GM12892 (cell line): ENCODE results near the gene C1GALT1.

Experiments
- POLR2A ChIP-seq: IDR thresholded peaks from 2 replicates; pipeline ENCODE4 v1.6.1; 2011; ENCODE audit warnings: low read depth, low read length, control low read depth
- POLR2AphosphoS5 ChIP-seq: IDR thresholded peaks from 2 replicates; pipeline ENCODE4 v1.6.1; 2011; ENCODE audit warnings: low read depth, low read length, control low read depth
- TAF1 ChIP-seq: IDR thresholded peaks from 2 replicates; pipeline ENCODE4 v1.6.1; 2011; ENCODE audit warnings: low read depth, mild to moderate bottlenecking, control low read depth, low read length, borderline replicate concordance

DNA sequence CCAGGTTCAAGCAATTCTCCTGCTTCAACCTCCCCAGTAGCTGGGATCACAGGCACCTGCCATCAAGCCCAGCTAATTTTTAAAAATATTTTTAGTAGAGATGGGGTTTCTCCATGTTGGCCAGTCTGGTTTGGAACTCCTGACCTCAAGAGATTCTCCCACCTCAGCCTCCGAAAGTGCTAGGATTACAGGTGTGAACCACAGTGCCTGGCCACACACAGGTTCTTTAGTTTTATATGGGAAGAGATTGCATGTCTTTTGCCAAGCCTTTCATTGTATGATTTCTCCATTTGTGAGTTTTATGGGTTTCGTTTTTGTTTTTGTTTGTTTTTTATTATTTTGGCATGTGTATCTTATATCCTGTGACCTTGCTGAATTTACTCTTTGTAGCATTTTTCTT lies 40.9 kb downstream of the C1GALT1 start:
- TF ChIP-seq POLR2A = no peak
- no peak for TF ChIP-seq POLR2AphosphoS5
- TF ChIP-seq TAF1 = no peak
